T-cell (primary cell): ENCODE results near the gene RRP8. TPM values are rescaled to one million over a fixed set of nuclear protein-coding genes. Genes with fewer than 3 reads are reported as not detected.

Experiments
- ATAC-seq, 4 experiments: fragments of 200-7000 bp in 3 of 4; fragments of 150-1000 bp in 1 of 4; cut with Tn5 transposase; replicated peaks in 1 of 4; 1 replicate in 3 of 4; 2 replicates in 1 of 4; pipeline ENCODE4 v1.10.0; 2021; ENCODE audit warnings: moderate library complexity in 3 of 4, mild to moderate bottlenecking in 2 of 4, moderate number of reproducible peaks in 1 of 4
- CTCF ChIA-PET, 2 donors: fragments of 300-600 bp; sonication (Branson Sonifier 250); formaldehyde crosslinking; loops; one replicate each; lab custom pipeline; 2022; ENCODE audit warnings: antibody characterized with exemption in 2 of 2; lab: Charles Lee
- POLR2A ChIA-PET, 2 donors: fragments of 300-600 bp; sonication (Branson Sonifier 250); formaldehyde crosslinking; loops; one replicate each; lab custom pipeline; 2022; ENCODE audit warnings: antibody characterized with exemption in 2 of 2; lab: Charles Lee
- DNase-seq, 35 experiments: peaks; one replicate each; pipeline versions ENCODE4 v3.0.0 to v3.0.0-alpha.2; 2013 to 2023
- H3K27ac ChIP-seq: one replicate; pipeline ENCODE4 v1.5.1; 2013; ENCODE audit warnings: low read length
- H3K27me3 ChIP-seq, 2 experiments: replicated peaks in 1 of 2; 1 replicate in 1 of 2; 2 replicates in 1 of 2; pipeline versions ENCODE4 v1.6.1 to v1.7.0; 2013; ENCODE audit warnings: low read length in 1 of 2, mixed read lengths in 1 of 2; ENCODE audit not compliant: control insufficient read depth in 2 of 2, insufficient read depth in 2 of 2; ENCODE audit errors: extremely low read depth in 1 of 2
- H3K36me3 ChIP-seq, 2 donors: 1 replicate in 1 of 2; 2 replicates in 1 of 2; pipeline versions ENCODE4 v1.6.1 to v1.7.0; 2013; ENCODE audit warnings: low read length in 1 of 2; ENCODE audit not compliant: control insufficient read depth in 2 of 2, insufficient read depth in 1 of 2; ENCODE audit errors: extremely low read depth in 1 of 2
- H3K4me1 ChIP-seq, 2 experiments: 1 replicate in 1 of 2; 2 replicates in 1 of 2; pipeline versions ENCODE4 v1.6.1 to v1.7.0; 2013; ENCODE audit warnings: low read length in 2 of 2, mixed read lengths in 1 of 2; ENCODE audit not compliant: insufficient read depth in 2 of 2, control insufficient read depth in 1 of 2; ENCODE audit errors: extremely low read depth in 1 of 2
- H3K4me3 ChIP-seq, 2 donors: 1 replicate in 1 of 2; 2 replicates in 1 of 2; pipeline versions ENCODE4 v1.5.1 to v1.7.0; 2013; ENCODE audit warnings: mild to moderate bottlenecking in 2 of 2, low read length in 1 of 2, moderate library complexity in 1 of 2; ENCODE audit not compliant: control insufficient read depth in 1 of 2; ENCODE audit errors: extremely low read depth in 1 of 2
- H3K9me3 ChIP-seq: 2 replicates; pipeline ENCODE4 v1.7.0; 2013
- H3K27ac Mint-ChIP-seq, 2 donors: one replicate each; pipeline ENCODE4 v1.8.0; 2020 to 2021; ENCODE audit warnings: mild to moderate bottlenecking in 2 of 2, mixed read lengths in 2 of 2
- H3K27me3 Mint-ChIP-seq, 2 donors: one replicate each; pipeline ENCODE4 v1.8.0; 2021 to 2022; ENCODE audit warnings: mixed read lengths in 2 of 2
- H3K36me3 Mint-ChIP-seq: one replicate; pipeline ENCODE4 v1.8.0; 2021; ENCODE audit warnings: mixed read lengths
- H3K4me1 Mint-ChIP-seq, 3 donors: one replicate each; pipeline ENCODE4 v1.8.0; 2020 to 2022; ENCODE audit warnings: mixed read lengths in 3 of 3, mild to moderate bottlenecking in 1 of 3
- H3K4me3 Mint-ChIP-seq, 3 donors: one replicate each; pipeline ENCODE4 v1.8.0; 2020 to 2022; ENCODE audit warnings: mild to moderate bottlenecking in 3 of 3, mixed read lengths in 3 of 3, moderate library complexity in 3 of 3
- H3K9me3 Mint-ChIP-seq, 3 donors: one replicate each; pipeline ENCODE4 v1.8.0; 2020 to 2022; ENCODE audit warnings: mixed read lengths in 3 of 3
- WGBS: methylation state at CpG from one replicate; pipeline ENCODE4 v1.1.5; 2013; ENCODE audit warnings: missing lambda C conversion rate; ENCODE audit not compliant: insufficient coverage; 5-methylcytosine and 5-hydroxymethylcytosine counted together
- total RNA-seq, 35 experiments: library from RNA in 6 of 35; stranded (reverse) in 6 of 35; fragments of 120-200 nt in 1 of 35; gene quantifications; one replicate each; pipeline versions ENCODE4 v1.2.1 to v1.2.4 and lab custom pipeline; 2013 to 2026

Gene RRP8
- total RNA-seq, 5 donors from 2014 or later (not counting 1 experiment from before 2014, with no cell fraction given): 24.5 to 35.5 (median 32.2) TPM

- Mint-ChIP-seq H3K36me3 (peaks cover 23% of the 10 kb centered on the region), H3K9me3 (no peaks in the 10 kb centered on the region), H3K27me3 (no peaks in the 10 kb centered on the region), H3K4me1 (peaks cover 0 to 6% (median 5%) of the 10 kb centered on the region in 3 donors), H3K4me3 (no peak overlapping the region), H3K27ac (no peak overlapping the region)
- Histone ChIP-seq H3K27ac (no peak overlapping the region), H3K36me3 (peaks cover 8 to 15% of the 10 kb centered on the region in 2 donors), H3K9me3 (no peaks in the 10 kb centered on the region), H3K4me1 (no peaks in the 10 kb centered on the region), H3K27me3 (no peaks in the 10 kb centered on the region), H3K4me3 (no peak overlapping the region)
- CTCF ChIA-PET: no interaction called here
- ATAC-seq (no peak), DNase-seq (no peak)
- WGBS: 98% methylated on average over 6 of the region's 8 CpGs
- POLR2A ChIA-PET: no interaction called here
These were observed 56.7 kb downstream of the RRP8 start for GRCh38 chr11:6546735-6547134.

- Mint-ChIP-seq H3K36me3 (peaks cover 23% of the 10 kb centered on the region), H3K9me3 (no peaks in the 10 kb centered on the region), H3K27me3 (no peaks in the 10 kb centered on the region), H3K4me3 (no peak overlapping the region), H3K4me1 (peaks cover 0 to 6% (median 1%) of the 10 kb centered on the region in 3 donors), H3K27ac (no peak overlapping the region)
- Histone ChIP-seq H3K4me1 (no peaks in the 10 kb centered on the region), H3K4me3 (no peak overlapping the region), H3K36me3 (peaks cover 8 to 15% of the 10 kb centered on the region in 2 donors), H3K9me3 (no peaks in the 10 kb centered on the region), H3K27me3 (no peaks in the 10 kb centered on the region), H3K27ac (no peak overlapping the region)
- 97% methylated on average over 13 of the region's 14 CpGs for WGBS
- ChIA-PET POLR2A (interaction anchor here in 1 of 2 donors (0.6 kb wide), 1 partner anchor 1975 kb away, joined by 3 read pairs; no protein-coding TSS in a partner anchor), CTCF (interaction anchor here in 1 of 2 donors (0.7 kb wide), 1 partner anchor 24 kb away, joined by 3 read pairs; no protein-coding TSS in a partner anchor)
- no peak for ATAC-seq
- no peak for DNase-seq
These were observed 57.4 kb downstream of the RRP8 start for GRCh38 chr11:6545917-6546605.

Other genes with a start within 250 kb of the RRP8 start
- gene SMPD1, start 213.1 kb downstream of the RRP8 start, total RNA-seq: 10 to 100 TPM; 33.5 to 58.3 (median 38.3) TPM
- gene APBB1, start 184.5 kb downstream of the RRP8 start, total RNA-seq: 100 to 1,000 TPM in 3 of 5 donors, 10 to 100 TPM in 2; 71.3 to 152 (median 106) TPM
- gene HPX, start 162.6 kb downstream of the RRP8 start, total RNA-seq: 1 to 10 TPM; 1.2 to 5.5 (median 2.5) TPM
- gene TRIM3, start 129.7 kb downstream of the RRP8 start, total RNA-seq: 10 to 100 TPM; 16.9 to 29.8 (median 24.1) TPM
- 10 to 100 TPM; 47.3 to 61.9 (median 50.0) TPM for gene ARFIP2, start 122.3 kb downstream of the RRP8 start, total RNA-seq
- 10 to 100 TPM; 49.3 to 64.0 (median 57.6) TPM for gene TIMM10B, start 122.1 kb downstream of the RRP8 start, total RNA-seq
- gene DNHD1, start 106.3 kb downstream of the RRP8 start, total RNA-seq: 10 to 100 TPM; 44.1 to 52.0 (median 47.8) TPM
- 100 to 1,000 TPM in 2 of 5 donors, 10 to 100 TPM in 3; 49.3 to 111 (median 99.4) TPM for gene ILK, start 158 bp upstream of the RRP8 start, total RNA-seq
- gene TAF10, start 8.6 kb upstream of the RRP8 start, total RNA-seq: 100 to 1,000 TPM in 4 of 5 donors, 10 to 100 TPM in 1; 99.4 to 152 (median 144) TPM
- 100 to 1,000 TPM in 3 of 5 donors, 10 to 100 TPM in 2; 67.4 to 168 (median 132) TPM for gene TPP1, start 15.8 kb upstream of the RRP8 start, total RNA-seq
- gene DCHS1, start 52.2 kb upstream of the RRP8 start, total RNA-seq: 10 to 100 TPM in 3 of 5 donors, 1 to 10 TPM in 2; 4.9 to 14.8 (median 10.4) TPM
- 10 to 100 TPM; 12.1 to 33.1 (median 30.2) TPM for gene MRPL17, start 79.7 kb upstream of the RRP8 start, total RNA-seq
- gene OR2AG2, start 168.4 kb upstream of the RRP8 start, total RNA-seq: not detected
- gene OR2AG1, start 179.4 kb upstream of the RRP8 start, total RNA-seq: not detected
- under 1 TPM in 1 of 5 donors, not detected in 4; 0.35 TPM for gene OR6A2, start 196.1 kb upstream of the RRP8 start, total RNA-seq
- gene OR10A5, start 242.1 kb upstream of the RRP8 start, total RNA-seq: not detected